GM10248 (cell line): ENCODE data around the gene PTPN13.

Experiments
- CTCF ChIA-PET: fragments of 300-600 bp; sonication (Branson Sonifier 250); formaldehyde crosslinking; extraction: SDS; loops from one replicate; lab custom pipeline; 2021; ENCODE audit warnings: antibody characterized with exemption; lab: Yijun Ruan, JAX
- POLR2A ChIA-PET: fragments of 350-650 bp; sonication (Branson Sonifier 250); formaldehyde crosslinking; extraction: SDS; loops from one replicate; lab custom pipeline; 2020; ENCODE audit warnings: antibody characterized with exemption; lab: Yijun Ruan, JAX
- DNase-seq: peaks from one replicate; pipeline ENCODE4 v3.0.0; 2012; ENCODE audit errors: extremely low spot score
- CTCF ChIP-seq: IDR thresholded peaks from 2 replicates; pipeline ENCODE4 v1.5.1; 2012; ENCODE audit warnings: mild to moderate bottlenecking, low read depth; ENCODE audit errors: extremely low read depth, missing control alignments, control extremely low read depth

PTPN13 gene

GRCh38 chr4:86847571-86847970 lies 253.5 kb downstream of the PTPN13 start:
- ChIA-PET POLR2A (no interaction called here), CTCF (interaction anchor here (1.1 to 4.3 kb wide), 3 partner anchors 13 to 350 kb away, joined by 3 to 21 read pairs (median 9); no protein-coding TSS in a partner anchor)
- TF ChIP-seq CTCF, result no peak
- no peak for DNase-seq

- ChIA-PET CTCF (interaction anchor here (1.1 to 4.3 kb wide), 4 partner anchors 14 to 351 kb away, joined by 3 to 21 read pairs (median 6); no protein-coding TSS in a partner anchor), POLR2A (no interaction called here)
- no peak for DNase-seq
- no peak for TF ChIP-seq CTCF
Observed at GRCh38 chr4:86848136-86848535, 254.0 kb downstream of the PTPN13 start.

DNA sequence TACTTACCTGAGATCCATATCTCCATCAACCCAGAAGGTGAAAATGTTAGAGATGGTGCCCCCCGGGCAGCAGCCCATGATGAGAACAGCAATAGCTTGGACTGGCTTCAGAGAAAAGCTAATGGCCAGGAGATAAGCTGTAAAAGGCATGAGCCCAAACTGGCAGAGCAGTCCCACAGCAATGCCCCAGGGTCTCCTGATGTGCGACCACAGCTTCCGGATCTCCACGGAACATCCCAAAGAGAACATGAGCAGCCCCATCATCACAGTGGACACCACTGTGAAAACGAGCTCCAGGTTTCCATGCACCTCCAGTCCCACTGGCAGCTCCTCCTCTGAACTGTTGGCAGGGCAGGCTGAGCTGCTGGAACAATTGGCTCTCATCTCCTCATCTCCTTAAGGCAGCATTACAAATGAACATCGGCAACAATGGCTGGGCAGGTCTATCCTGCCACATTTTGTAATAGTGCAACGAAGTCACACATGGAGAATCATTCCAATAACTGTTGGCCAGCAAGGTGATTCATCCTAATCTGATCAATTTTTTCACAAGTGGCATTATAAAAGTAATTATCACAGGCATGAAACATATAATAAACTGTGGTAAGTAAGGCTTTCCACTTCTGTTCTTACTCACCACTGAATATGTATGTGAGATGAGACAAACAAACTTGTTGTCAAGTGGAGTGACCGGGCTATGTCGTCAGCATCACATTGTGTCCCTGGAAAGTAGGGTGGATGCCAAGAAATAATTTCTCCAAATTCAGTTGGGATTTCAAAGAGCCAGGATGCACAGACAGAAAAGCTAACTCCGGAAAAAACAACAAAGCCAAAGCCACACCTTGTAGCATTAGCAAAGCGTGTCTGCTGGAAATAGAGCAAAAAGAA lies 254.9 kb downstream of the PTPN13 start, which contains the start of gene SLC10A6:
SLC10A6 (minus strand) TSS at position 653 of the 888 bp plus-strand sequence; CDS start at position 384, 269 bp downstream.
- TF ChIP-seq CTCF, result no peak
- CTCF ChIA-PET, result interaction anchor here (1.1 to 4.3 kb wide), 4 partner anchors 15 to 352 kb away, joined by 3 to 21 read pairs (median 6); no protein-coding TSS in a partner anchor
- DNase-seq, result no peak
- POLR2A ChIA-PET, result no interaction called here

GRCh38 chr4:86853209-86853608 lies 259.1 kb downstream of the PTPN13 start:
- ChIA-PET CTCF (no interaction called here), POLR2A (no interaction called here)
- DNase-seq, result no peak
- no peak for TF ChIP-seq CTCF

GRCh38 chr4:86855572-86855971 lies 261.5 kb downstream of the PTPN13 start:
- POLR2A ChIA-PET, result no interaction called here
- TF ChIP-seq CTCF, result no peak
- CTCF ChIA-PET, result interaction anchor here (0.7 to 1.8 kb wide), 2 partner anchors 24 to 267 kb away, joined by 3 to 4 read pairs; no protein-coding TSS in a partner anchor
- no peak for DNase-seq

DNA sequence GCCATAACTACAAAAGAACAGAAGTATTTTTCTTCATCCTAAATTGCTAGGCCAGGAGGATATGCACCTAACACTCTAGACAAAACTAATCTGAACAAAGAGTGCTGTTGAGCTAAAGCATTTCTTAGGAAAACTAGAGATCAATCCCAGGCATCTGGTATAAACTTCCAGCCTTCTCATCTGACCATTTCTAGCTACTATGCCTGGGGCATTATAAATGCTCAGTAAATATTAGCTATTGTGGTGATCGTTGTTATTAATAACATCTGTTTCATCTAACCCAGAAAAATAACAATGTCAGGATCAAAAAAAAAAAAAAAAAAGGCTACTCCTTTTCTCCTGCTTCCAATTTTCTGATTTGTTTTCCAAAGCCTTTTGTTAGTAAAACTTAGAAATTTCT lies 262.8 kb downstream of the PTPN13 start:
- no peak for TF ChIP-seq CTCF
- no peak for DNase-seq
- CTCF ChIA-PET, result no interaction called here
- POLR2A ChIA-PET, result no interaction called here
